H1 (cell line): Measurements from ENCODE around the gene HYLS1. TPM values are rescaled to one million over a fixed set of nuclear protein-coding genes. Genes with fewer than 3 reads are reported as not detected.

Source experiments
- ASH2L ChIP-seq: fragments of 200-600, 300-600 bp; sonication (generic); IDR thresholded peaks from one replicate; pipeline ENCODE4 v1.7.1; 2017; ENCODE audit warnings: low read length
- BRCA1 ChIP-seq: IDR thresholded peaks from 2 replicates; pipeline ENCODE4 v1.6.1; 2012; ENCODE audit warnings: low read depth, low read length, improper control_type of control experiment
- CBX5 ChIP-seq: fragments of 300-800, 300-1000 bp; sonication (generic); IDR thresholded peaks from 2 replicates; pipeline ENCODE4 v1.7.1; 2016; ENCODE audit warnings: antibody characterized with exemption, low read length, low read depth
- CEBPB ChIP-seq: IDR thresholded peaks from 2 replicates; pipeline ENCODE4 v1.6.1; 2012; ENCODE audit warnings: low read depth, low read length
- CHD1 ChIP-seq: IDR thresholded peaks from 2 replicates; pipeline ENCODE4 v1.6.1; 2012; ENCODE audit warnings: low read depth, low read length, improper control_type of control experiment
- CHD2 ChIP-seq: IDR thresholded peaks from 2 replicates; pipeline ENCODE4 v1.6.1; 2012; ENCODE audit warnings: low read length, improper control_type of control experiment
- CREB1 ChIP-seq: IDR thresholded peaks from 2 replicates; pipeline ENCODE4 v1.6.1; 2012; ENCODE audit warnings: inconsistent platforms
- EGR1 ChIP-seq: IDR thresholded peaks from 2 replicates; pipeline ENCODE4 v1.6.1; 2011; ENCODE audit warnings: low read depth, low read length, borderline replicate concordance
- GTF2F1 ChIP-seq: IDR thresholded peaks from 2 replicates; pipeline ENCODE4 v1.6.1; 2012; ENCODE audit warnings: low read depth, low read length, improper control_type of control experiment, borderline replicate concordance
- JUND ChIP-seq: IDR thresholded peaks from 2 replicates; pipeline ENCODE4 v1.6.1; 2011; ENCODE audit warnings: mild to moderate bottlenecking, improper control_type of control experiment, low read length
- KDM4A ChIP-seq: IDR thresholded peaks from one replicate; pipeline ENCODE4 v1.7.1; 2012; ENCODE audit warnings: low read depth, mild to moderate bottlenecking, moderate library complexity, low read length, inconsistent platforms; ENCODE audit not compliant: severe bottlenecking
- NRF1 ChIP-seq: IDR thresholded peaks from 2 replicates; pipeline ENCODE4 v1.6.1; 2011; ENCODE audit warnings: mild to moderate bottlenecking, low read depth, low read length, improper control_type of control experiment
- PHF8 ChIP-seq: fragments of 200-600 bp; sonication (generic); conservative IDR thresholded peaks from 2 replicates; pipeline ENCODE4 v1.7.1; 2012; ENCODE audit warnings: low read depth, mild to moderate bottlenecking, inconsistent platforms, low read length, moderate library complexity
- POLR2A ChIP-seq, 2 experiments: IDR thresholded peaks; 1 replicate in 1 of 2; 2 replicates in 1 of 2; pipeline ENCODE4 v1.6.1; 2011; ENCODE audit warnings: low read depth in 2 of 2, low read length in 2 of 2, mild to moderate bottlenecking in 2 of 2; ENCODE audit errors: control extremely low read depth in 1 of 2
- POLR2AphosphoS5 ChIP-seq: IDR thresholded peaks from 2 replicates; pipeline ENCODE4 v1.6.1; 2011; ENCODE audit warnings: low read depth, low read length
- RAD21 ChIP-seq, 2 experiments: IDR thresholded peaks in 1 of 2; conservative IDR thresholded peaks in 1 of 2; 2 replicates each; pipeline ENCODE4 v1.6.1; 2011; ENCODE audit warnings: low read depth in 2 of 2, low read length in 2 of 2, improper control_type of control experiment in 1 of 2, inconsistent platforms in 1 of 2, mild to moderate bottlenecking in 1 of 2, moderate library complexity in 1 of 2
- RFX5 ChIP-seq: IDR thresholded peaks from 2 replicates; pipeline ENCODE4 v1.6.1; 2011; ENCODE audit warnings: low read depth, low read length, improper control_type of control experiment, borderline replicate concordance
- SIX5 ChIP-seq: IDR thresholded peaks from 2 replicates; pipeline ENCODE4 v1.6.1; 2011; ENCODE audit warnings: mild to moderate bottlenecking, low read depth, low read length
- SP1 ChIP-seq: IDR thresholded peaks from 2 replicates; pipeline ENCODE4 v1.6.1; 2011; ENCODE audit warnings: low read depth, low read length
- TCF12 ChIP-seq: IDR thresholded peaks from 2 replicates; pipeline ENCODE4 v1.6.1; 2011; ENCODE audit warnings: low read depth, mild to moderate bottlenecking, low read length
- ZNF274 ChIP-seq: IDR thresholded peaks from 2 replicates; pipeline ENCODE4 v1.7.0; 2012; ENCODE audit warnings: low read length, borderline replicate concordance; ENCODE audit errors: extremely low read depth
- polyA plus RNA-seq, 7 experiments: library from polyadenylated mRNA; depleted of rRNA in 3 of 7; stranded (reverse) in 5 of 7; unstranded in 2 of 7; fragments of >200 nt in 5 of 7; fragments of 200-250 nt in 2 of 7; gene quantifications; 1 replicate in 5 of 7; 2 replicates in 1 of 7; 4 replicates in 1 of 7; pipeline versions ENCODE4 v1.2.1 to v1.2.3, GENCODE V29; 2011 to 2013; ENCODE audit warnings: missing spikeins in 2 of 7, mixed read lengths in 2 of 7
- total RNA-seq: library from RNA; stranded (reverse); fragmentation: NEBNext Ultra II Directional; extraction: Animal tissue kit (Norgen Biotek cat#: 25700); gene quantifications from 2 replicates; pipeline ENCODE4 v1.2.1, GENCODE V29; 2021
- TF ChIP-seq, protein P1 (sequence below): IDR thresholded peaks from 2 replicates; pipeline ENCODE4 v1.6.1; 2012; ENCODE audit warnings: inconsistent platforms
- TF ChIP-seq, protein P2 (sequence below): IDR thresholded peaks from 2 replicates; pipeline ENCODE4 v1.6.1; 2012; ENCODE audit warnings: low read length, inconsistent platforms

Gene HYLS1
- total and polyA plus RNA-seq, 2 of the 8 experiments (the other 6 are each of a cell fraction or from before 2014, with no cell fraction given): 5.1 to 11.6 TPM

DNA sequence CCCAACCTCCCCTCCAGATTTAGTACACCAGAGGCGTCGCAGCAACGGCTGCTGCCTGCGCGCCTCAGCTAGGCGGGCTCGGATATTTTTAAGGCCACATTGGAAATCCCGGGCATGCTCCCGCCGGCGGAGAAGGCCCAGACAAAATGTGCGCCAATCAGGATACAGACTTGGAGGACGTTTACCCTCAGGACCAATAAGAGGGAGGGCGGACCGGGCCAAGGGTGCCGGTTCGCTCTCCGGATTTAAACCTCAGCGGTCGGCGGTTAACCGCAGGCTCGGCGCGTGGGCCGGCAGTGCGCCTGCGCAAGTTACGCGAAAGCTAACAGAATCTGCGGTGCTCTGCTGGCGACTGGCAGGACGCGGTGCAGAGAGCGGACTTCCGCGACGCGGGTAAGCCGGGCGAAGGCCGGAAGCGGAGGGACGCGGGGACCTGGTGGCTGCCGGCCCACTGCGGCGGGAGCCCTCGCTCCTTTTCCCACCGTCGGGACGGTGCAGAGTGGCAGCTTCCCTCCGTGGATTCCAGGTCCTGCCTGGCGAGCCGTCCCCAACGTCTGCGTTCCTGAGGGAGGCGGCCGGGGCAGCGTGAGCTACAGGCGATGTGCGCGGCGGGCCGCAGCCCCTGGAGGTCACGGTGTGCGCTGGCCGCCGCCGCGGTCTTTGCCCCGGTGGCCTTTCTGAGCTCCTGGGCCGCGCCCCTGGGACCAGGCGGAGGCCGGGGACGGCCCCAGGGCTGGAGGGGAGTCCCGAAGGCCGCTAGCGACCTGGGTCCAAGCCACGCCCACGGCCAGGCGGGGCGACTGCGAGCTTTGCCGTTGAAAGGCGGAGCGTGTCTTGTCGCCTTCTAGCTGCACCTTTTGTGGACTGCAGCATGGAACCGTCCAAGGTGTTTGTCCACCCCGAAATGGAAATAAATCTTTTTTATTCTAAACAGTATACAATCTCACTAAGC is at the start of gene HYLS1 (continued):
- TF ChIP-seq NRF1 (peak; percentile 74), GTF2F1 (no peak), ZNF274 (no peak), SP1 (peak; percentile 87), PHF8 (peak; percentile 90), ASH2L (peak; percentile 79), EGR1 (peak; percentile 44; the same call in 1 of the 2 replicates), TCF12 (0 out of 2 replicates have a peak, but pooled peaks have one; percentile 52), CREB1 (peak; percentile 46; the same call in 1 of the 2 replicates), JUND (no peak), SIX5 (no peak), POLR2AphosphoS5 (peak; percentile 71), CHD2 (peak; percentile 36; the same call in 1 of the 2 replicates), CEBPB (no peak), RFX5 (no peak), CHD1 (no peak; the same call in 1 of the 2 replicates), RAD21 (IDR thresholded peaks at IDR 0.05 in 1 of 2, conservative IDR thresholded peaks at IDR 0.05 in 1 of 2; ENCODE audit: low read depth in 2 of 2, low read length in 2 of 2) (peak in 1 of 2 experiments; percentile 7; a peak in 1 of 4 replicates), POLR2A (IDR thresholded peaks at IDR 0.05; ENCODE audit: control extremely low read depth in 1 of 2, low read depth in 2 of 2, low read length in 2 of 2) (peak; percentile 71 to 82), KDM4A (peak; percentile 99), BRCA1 (no peak), CBX5 (no peak)
- TF ChIP-seq, protein P1, sequence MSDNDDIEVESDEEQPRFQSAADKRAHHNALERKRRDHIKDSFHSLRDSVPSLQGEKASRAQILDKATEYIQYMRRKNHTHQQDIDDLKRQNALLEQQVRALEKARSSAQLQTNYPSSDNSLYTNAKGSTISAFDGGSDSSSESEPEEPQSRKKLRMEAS: peak; percentile 97
- TF ChIP-seq, protein P2, sequence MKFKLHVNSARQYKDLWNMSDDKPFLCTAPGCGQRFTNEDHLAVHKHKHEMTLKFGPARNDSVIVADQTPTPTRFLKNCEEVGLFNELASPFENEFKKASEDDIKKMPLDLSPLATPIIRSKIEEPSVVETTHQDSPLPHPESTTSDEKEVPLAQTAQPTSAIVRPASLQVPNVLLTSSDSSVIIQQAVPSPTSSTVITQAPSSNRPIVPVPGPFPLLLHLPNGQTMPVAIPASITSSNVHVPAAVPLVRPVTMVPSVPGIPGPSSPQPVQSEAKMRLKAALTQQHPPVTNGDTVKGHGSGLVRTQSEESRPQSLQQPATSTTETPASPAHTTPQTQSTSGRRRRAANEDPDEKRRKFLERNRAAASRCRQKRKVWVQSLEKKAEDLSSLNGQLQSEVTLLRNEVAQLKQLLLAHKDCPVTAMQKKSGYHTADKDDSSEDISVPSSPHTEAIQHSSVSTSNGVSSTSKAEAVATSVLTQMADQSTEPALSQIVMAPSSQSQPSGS: no peak; the same call in 1 of the 2 replicates
